ENCODE data around the gene CCDC102A.

- TF ChIP-seq POLR2AphosphoS5 (IDR thresholded peaks at IDR 0.05) (no peak), POLR2A (IDR thresholded peaks at IDR 0.05) (no peak)
- TF ChIP-seq, protein P1, sequence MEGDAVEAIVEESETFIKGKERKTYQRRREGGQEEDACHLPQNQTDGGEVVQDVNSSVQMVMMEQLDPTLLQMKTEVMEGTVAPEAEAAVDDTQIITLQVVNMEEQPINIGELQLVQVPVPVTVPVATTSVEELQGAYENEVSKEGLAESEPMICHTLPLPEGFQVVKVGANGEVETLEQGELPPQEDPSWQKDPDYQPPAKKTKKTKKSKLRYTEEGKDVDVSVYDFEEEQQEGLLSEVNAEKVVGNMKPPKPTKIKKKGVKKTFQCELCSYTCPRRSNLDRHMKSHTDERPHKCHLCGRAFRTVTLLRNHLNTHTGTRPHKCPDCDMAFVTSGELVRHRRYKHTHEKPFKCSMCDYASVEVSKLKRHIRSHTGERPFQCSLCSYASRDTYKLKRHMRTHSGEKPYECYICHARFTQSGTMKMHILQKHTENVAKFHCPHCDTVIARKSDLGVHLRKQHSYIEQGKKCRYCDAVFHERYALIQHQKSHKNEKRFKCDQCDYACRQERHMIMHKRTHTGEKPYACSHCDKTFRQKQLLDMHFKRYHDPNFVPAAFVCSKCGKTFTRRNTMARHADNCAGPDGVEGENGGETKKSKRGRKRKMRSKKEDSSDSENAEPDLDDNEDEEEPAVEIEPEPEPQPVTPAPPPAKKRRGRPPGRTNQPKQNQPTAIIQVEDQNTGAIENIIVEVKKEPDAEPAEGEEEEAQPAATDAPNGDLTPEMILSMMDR (IDR thresholded peaks at IDR 0.05) = no peak
Measured at GRCh38 chr16:57533431-57534336, 2.7 kb downstream of the CCDC102A start.
